A204.1 (cell line): ENCODE data around the gene NFIC.

Experiments used
- FAIRE-seq: peaks from 2 replicates; lab custom pipeline; 2012; peaks lifted over from hg19 to GRCh38; lab: Jason Lieb, UNC

The NFIC gene

DNA sequence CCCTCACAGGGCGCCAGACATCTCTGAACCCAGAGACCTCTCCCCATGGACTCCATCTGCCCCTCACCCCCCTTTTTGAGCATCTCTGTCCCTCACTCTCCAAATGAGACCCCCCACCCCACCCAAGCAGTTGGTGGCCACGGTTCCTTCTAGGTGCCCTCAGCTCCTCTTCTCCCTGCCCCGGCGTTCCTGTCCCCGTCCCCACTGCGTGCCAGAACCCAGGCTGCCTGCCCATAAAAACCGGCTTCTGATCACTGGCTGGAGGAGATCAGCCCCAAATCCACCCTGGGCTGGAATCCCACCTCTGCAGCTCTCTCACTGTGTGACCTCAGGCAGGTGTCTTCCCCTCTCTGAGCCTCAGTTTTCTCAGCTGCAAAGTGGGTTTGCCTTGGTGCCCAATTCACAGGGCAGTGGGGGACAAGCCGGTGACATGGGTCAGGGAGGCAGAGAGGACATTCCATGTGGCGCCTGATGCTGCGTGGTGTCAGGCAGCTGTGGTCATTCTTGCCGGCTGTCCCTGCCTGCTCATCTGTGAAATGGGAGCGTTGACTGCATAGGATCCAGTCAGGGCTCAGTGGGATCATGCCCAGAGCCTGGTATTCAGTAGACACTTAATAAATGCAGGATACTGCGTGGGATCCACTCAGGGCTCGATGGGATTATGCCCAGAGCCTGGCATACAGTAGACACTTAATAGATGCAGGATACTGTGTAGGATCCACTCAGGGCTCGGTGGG lies 88.4 kb downstream of the NFIC start:
- no peak for FAIRE-seq

DNA sequence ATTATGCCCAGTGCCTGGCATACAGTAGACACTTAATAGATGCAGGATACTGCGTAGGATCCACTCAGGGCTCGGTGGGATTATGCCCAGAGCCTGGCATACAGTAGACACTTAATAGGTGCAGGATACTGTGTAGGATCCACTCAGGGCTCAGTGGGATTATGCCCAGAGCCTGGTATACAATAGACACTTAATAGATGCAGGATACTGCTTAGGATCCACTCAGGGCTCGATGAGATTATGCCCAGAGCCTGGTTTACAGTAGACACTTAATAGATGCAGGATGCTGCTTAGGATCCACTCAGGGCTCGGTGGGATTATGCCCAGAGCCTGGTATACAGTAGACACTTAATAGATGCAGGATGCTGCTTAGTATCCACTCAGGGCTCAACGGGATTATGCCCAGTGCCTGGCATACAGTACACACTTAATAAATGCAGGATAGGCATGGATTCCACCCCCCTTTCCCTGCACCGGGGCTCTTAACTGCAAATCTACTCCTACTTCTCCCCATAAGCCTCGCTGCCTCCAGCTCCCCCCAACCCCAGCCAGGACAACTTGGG lies 89.1 kb downstream of the NFIC start:
- no peak for FAIRE-seq

DNA sequence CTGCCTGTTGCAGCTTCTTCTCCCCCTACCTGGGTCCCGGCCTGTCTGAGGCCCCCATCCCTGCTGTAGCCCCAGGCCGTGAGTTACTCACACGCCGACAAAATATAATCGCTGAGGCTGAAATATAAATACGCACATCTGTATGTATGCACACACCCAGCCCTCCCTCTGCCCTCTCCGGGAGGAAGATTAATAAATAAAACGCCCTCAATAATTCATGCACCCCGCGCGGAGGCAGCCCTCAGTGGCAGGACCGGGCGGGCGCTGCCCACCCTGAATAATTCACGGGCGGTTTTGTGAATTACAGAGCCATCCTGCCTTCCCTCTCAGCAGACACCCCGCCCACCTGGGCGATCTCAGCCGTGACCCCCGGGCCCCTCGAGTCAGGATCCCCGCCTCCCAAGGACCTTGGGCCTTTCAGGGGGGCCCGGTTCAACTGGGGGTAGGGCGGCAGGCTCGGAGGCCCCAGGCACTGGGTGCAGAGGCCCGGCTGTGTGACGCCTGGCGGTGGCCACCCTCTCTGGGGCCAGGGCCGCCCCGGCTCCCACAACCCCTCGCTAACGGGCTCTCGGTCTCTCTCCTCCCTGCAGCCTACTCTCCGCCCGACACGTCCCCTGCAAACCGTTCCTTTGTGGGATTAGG lies 89.7 kb downstream of the NFIC start:
- no peak for FAIRE-seq

DNA sequence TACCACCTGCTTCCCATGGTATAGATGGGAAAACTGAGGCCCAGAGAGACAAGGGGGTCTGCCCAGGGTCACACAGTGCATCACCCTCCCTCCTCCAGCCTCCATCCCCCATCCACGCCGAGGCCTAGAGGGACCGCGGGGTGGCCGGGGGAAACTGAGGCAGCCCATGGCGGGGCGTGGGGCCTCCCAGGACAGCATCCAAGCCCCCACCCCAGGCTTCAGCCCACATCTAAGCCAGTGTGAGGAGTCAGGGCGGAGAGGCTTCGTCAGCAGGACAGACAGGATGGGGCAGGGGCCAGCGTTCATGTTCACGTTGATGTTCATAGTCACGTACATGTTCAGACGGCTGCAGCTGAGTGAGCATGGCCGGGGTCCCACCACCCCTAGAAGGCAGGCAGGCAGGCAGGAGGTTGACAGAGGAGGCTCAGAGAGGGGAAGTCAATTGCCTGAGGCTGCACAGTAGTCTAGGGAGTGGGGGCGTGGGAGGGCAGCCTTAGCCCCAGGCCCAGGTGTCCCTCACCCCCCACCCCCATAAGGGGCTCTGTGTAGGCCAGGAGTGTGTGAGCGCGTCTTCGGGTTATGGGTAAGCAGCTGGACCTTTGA lies 90.6 kb downstream of the NFIC start:
- no peak for FAIRE-seq

DNA sequence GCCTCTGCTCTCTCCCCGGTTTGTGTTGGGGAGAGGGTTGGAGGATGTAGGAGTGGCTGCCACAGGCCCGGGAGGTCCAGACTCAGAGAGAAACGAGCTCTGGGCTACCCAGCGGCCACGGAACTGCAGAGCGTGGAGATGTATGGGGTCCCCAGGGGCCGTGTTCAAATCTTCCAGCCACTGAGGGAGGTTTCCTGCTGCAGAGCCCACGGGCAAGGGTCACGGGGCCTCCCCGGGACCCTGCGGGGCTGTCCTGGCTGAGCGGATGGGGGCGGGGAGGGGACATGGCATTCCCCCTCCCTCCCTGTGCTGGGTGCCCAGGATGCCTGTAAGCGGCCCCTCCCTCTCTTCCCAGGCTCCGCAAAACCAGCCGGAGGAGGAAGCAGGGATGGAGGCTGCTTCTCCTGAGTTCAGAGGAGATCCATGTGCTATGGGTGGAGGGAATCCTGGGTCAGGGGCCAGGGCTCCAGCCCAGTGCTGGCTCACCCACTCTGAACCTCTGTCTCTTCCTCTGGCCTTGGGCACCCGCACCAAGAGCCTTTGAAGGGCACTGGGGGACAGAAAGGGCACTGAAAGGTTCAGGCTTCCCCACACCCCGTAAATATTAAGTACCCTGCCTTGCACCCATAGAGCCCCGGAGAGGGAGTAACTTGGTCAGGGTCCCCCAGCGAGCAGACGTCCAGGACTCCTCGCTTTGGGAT lies 91.3 kb downstream of the NFIC start:
- no peak for FAIRE-seq

DNA sequence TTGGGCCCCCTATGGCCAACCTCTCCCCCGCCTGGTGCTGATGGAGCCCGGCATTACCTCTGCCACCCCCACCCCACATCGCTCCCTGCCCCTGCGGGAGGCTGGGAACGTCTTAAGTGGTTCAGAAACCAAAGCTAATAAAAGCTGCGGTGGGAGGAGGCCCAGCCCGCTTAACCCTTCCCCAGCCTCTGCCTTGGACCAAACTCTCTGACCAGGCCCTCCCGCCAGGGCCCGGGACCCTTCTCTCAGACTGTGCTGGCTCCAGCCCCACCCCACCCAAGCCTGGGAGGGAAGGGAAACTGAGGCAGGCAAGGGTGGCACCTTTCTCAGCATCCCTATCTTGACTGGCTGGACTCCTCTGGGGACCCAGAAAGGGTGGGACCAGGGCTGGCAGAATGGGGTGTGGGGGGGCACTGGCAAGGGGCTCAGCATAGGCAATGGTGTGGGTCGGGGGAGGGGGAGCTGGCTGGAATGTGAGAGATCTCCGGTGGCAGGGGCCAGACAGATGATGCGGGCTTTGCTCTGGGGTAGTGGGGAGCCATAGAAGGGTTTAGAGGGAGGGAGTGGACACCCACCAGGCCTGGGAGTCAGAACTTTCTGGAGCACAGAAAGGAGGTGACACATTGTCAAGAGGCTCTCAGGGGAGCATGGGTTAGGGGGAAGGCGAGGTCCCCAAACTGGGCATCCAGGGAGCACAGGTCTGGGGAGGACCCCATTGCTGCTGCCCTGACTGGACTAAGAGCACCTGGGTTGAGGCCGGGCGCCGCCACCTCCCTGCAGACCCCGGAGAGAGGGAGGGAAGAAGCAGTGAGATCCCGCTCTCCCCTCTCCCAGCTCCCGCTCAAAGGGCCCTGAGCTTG lies 92.1 kb downstream of the NFIC start:
- FAIRE-seq = no peak

DNA sequence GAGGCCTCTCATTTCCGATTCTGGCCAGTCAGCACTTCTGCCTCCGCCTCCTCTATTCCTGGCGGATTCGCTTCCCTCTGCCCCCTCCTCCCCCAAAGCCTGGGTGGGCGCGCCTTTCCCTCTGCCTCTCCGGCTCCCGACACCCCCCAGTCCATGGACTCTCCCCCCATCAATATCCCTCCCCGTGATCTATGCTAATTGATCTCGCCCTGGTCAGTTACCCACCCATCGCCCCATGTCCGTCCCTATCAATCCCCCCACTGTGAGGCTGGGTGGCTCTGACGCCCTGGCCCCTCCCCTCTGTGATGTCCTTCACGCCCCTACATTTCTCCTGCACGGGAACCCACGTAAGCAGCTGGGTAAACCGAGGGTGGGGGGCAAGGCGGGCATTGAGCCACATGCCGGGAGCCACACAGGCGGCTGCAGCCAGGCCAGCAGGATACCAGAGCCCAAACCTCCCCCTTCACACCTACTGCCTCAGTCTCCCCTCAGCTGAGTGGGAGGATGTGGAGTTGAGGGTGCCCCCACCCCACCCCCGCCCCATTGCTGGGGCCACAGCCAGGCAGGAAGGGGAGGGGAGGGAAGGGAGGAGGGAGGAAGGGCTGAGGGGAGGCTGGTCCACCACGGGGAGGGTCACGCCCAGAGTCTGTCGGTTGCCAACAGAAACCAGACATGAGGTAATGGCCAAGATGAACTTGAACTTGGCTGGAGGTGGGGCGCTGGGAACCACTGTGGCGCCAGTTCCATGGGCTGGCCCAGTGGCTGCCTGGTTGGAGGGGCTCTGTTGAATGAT lies 92.9 kb downstream of the NFIC start:
- FAIRE-seq = no peak

DNA sequence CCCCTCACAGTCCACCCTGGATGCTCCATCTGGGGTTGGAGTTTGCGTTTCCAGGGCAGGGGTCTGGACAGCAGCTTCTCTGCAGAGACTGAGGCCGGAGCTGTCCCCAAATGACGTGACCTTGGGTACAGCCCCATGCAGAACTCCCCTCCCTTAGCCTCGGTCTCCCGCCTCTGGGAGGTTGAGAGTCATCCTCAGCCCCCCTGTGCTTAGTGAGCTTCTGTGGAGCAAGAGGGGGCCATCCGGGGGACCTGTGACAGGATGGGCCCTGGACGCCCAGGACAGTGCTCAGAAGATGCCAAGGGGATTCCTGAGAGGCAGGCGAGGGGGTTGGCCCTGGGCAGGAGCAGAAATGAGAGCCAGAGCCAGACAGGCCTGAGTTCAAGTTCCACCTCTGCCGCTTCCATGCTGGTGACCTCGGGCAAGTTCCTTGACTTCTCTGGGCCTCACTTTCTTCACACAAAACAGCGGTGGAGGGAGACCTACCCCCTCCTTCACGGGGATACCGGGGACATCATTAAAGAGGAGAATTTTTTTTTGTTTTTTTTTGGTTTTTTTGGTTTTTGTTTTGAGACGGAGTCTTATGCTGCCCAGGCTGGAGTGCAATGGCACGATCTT lies 93.7 kb downstream of the NFIC start:
- no peak for FAIRE-seq

DNA sequence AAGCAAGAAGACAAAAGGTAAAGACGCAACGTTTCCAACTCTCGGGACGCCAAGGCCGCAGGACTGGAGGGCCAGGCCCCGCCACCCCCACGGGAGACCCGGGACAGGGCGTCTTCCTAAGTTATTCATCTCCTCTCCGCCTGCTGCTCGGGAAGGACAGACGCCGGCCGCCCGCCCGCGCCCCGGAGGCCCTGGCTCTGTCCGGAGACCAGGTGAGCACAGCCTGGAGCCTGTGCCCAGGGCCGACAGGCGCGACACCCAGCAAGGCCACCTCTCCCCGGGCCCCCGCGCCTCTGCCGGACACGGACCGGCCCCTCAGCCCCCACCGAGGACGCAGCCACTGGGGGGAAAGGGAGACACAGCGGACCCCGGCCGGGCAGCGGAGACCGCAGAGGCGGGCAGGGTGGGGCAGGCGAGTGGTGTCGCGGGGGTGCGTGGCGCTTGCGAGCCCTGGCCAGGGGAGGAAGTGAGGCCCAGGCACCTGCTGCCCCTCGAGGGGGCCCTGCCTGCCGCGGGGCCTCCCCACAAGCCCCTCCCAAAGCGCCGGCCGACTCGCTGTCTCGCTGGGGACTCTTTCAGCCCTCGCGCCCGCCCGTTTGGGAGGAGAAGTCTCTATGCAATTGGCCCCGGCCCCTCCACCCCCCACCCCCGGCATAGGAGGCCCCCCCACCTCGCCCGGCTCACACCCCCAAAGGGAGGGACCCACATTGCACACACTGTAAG lies 96.8 kb downstream of the NFIC start:
- FAIRE-seq = no peak

DNA sequence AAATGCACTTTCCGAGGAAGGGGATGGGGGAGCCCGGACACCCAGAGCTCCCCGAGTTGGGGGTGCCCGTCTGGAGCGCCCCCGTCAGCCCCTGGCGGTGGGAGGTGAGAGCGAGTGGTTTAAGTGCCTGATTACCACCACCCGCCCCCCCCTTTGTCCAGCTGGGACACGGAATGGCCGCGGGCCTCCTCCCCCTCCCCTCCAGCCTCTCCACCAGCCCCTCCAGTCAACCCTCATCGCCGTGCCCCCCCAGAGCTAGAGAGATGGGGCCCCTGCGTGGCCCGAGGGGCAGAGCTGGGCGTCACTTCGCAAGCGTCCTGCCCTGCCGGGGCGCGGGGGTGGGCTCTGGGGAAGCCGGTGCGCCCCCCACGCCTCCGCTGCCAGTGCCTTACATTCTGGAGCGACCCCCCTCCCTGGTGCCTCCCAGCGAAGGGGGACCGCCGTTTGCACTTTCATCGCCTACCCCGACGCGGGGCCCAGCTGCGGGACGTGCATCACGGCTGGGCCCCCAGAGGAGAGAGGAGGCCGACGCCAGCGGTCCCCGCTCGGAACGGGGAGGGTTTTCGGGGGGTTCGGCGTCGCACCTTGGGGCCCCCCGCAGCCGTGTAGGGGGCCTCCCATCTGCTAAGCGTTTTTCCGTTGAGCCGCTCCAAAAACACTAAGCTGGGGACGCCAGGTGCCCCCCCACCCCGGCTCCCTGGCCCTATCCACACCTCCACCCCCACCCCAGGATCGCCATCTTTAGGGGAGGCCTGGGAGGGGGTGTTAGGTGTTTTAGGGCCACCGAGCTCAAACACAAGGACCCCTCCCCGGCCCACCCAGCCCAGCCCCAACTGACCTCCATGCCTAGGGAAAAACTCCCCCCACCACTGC lies 97.6 kb downstream of the NFIC start:
- no peak for FAIRE-seq

DNA sequence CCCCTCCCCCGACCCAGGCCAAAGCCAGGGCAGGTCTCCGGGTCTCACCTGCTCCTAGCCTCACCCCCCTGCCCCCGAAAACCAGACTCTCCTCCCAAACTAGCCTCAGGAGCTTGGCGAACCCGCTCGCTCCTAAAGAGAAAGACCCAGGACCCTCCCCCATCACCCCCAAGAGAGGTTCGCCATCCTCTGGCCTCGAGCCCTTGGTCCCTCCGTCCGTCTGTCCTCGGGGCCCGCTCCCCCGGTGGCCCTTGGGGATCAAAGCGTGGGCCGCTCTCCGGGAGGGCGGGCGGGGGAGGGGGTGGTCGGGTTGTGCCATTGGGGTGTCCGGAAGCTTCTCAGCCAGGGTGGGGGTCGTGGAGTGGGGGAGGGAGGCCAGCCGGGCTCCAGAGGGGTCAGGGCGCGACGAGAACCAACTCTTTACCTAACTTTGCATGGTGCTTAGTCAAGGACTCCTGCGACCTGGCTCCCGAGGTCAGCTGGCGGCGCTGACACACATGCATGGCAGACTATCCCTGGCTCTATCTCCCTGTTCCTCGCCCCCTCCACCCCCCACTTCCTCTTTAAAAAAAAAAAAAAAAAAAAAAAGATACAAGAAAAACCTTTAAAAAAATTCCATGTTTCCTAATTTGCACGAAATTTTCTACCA lies 98.3 kb downstream of the NFIC start:
- no peak for FAIRE-seq

DNA sequence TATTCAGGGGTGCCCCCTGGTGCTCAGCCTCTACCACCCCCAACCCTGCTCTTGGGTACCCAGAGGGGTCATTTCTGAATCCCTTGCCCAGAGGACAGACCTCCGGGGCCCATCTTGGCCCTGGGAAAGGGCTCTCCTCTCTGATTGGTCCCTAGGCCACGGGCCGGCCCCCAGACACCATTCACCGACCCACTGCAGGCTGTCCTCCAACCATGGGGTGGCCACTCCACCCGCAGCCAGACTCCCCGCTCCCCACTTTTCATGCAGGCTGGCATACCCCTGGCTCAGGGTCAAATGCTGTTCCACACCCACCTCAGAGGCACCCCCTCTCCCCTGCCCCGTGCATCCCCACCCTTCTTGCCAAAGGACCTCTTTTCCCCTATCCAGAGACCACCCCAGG lies 99.2 kb downstream of the NFIC start:
- no peak for FAIRE-seq

DNA sequence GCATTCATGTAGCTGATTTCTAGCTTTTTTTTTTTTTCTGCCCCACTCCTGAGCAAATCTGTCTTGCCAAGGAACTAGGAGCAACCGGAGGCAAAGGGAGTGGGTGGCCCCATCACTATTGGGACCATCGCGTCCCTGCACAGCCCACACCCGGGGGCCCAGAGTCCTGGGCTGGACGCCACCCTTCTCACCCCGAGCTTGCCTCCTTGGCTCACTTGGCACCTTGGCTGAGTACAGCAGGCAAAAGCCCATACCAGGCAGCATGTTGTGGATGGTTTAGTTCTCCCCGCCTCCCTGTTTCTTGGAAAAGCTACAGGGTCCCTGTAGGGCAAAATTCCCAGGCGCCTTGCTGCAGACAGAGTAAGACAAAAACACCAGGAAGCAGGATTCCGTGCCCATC lies 100.3 kb downstream of the NFIC start:
- FAIRE-seq = no peak

DNA sequence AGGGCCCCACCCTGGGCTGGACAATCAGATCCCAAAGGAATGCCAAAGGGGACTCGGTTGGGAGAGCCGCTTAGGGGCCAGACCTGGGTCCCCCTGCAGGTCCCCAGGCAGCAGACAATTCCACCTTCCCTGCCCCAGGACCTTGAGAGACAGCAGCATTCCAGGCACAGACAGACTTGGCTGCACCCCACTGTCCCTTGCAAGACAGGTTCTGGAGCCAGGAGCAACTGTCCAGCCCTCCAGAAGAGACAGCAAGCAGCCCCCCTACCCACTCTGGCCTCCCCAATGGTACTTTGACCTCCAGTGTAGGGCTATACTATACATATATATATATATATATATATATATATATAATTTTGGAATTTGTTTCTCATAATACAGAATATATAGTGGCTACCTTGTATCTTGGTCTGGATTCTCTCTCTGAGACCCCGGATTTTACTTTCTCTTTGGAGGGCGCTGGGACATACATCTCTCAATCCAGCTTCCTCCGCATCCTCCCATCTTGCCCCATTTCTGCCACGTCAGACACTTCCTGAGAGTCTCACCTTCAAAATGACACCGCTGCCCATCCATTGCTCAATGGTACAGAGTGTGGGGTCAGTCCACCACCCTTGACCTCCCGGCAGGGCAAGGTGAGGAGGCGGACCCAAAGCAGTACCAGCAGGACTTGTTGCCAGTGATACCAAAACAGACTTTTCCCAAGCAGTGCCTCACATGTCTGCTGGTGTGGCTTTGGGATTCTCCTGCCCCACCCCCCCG lies 101.2 kb downstream of the NFIC start:
- no peak for FAIRE-seq

DNA sequence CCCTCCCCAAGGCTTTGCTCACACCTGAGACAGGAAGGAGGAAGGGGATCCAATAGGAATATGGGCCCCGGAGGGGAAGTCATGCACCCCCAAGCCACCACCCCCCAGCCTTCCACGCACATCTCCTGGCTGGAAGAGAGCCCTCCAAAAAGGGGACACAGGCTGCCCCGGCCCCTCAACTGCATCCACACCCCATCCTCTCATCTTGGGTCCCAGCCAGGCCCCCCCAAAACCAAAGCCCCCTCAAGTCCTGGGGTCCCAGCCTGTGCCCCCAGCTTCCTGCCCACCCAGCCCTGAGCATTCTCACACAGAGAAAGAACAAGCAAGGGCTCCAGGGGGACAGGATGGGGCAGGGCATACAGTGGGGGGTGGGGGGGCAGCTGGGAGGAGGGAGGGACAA lies 101.8 kb downstream of the NFIC start:
- no peak for FAIRE-seq

DNA sequence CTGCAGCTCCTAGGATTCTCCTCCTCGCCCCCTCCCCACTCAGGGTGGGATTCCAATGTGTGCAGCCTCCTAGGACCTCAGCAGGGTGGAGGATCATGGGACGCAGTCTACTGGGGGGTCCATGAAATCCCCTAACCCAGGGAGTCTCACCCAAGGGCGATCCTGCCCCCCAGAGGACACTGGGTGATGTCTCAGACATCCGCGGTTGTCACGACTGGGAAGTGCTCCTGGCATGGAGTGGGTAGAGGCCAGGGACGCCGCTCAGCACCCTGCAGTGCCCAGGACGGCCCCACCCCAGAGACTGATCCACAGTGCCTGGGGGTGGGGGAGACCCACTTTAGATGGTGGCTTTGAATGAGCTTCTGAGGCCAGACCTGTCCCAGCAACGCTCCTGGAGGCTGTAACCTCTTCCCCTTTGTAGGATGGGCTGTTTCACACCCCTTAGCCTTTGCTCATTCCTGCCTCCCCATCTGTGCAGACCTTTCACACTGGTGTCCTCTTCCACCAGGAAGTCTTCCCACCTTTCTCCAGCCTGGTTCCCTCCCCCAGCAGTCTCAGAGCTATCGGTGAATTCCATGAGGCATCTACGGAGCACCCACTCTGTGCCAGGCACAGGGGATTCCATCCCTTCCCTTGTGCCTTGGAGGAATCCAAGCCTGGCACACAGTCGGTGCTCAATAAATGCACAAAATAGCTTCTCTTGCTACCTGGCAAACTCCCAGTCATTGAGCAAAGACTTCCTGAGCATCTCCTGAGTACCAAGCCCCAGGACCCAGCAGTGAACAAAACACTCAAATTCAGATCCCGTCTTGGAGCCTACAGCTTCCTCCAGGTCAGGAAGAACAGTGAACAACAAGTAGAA lies 103.5 kb downstream of the NFIC start:
- no peak for FAIRE-seq
